ENCODE measurements around the gene SKOR2. TPM values are rescaled to one million over a fixed set of nuclear protein-coding genes. Genes with fewer than 3 reads are reported as not detected.

SKOR2 gene, protein sequence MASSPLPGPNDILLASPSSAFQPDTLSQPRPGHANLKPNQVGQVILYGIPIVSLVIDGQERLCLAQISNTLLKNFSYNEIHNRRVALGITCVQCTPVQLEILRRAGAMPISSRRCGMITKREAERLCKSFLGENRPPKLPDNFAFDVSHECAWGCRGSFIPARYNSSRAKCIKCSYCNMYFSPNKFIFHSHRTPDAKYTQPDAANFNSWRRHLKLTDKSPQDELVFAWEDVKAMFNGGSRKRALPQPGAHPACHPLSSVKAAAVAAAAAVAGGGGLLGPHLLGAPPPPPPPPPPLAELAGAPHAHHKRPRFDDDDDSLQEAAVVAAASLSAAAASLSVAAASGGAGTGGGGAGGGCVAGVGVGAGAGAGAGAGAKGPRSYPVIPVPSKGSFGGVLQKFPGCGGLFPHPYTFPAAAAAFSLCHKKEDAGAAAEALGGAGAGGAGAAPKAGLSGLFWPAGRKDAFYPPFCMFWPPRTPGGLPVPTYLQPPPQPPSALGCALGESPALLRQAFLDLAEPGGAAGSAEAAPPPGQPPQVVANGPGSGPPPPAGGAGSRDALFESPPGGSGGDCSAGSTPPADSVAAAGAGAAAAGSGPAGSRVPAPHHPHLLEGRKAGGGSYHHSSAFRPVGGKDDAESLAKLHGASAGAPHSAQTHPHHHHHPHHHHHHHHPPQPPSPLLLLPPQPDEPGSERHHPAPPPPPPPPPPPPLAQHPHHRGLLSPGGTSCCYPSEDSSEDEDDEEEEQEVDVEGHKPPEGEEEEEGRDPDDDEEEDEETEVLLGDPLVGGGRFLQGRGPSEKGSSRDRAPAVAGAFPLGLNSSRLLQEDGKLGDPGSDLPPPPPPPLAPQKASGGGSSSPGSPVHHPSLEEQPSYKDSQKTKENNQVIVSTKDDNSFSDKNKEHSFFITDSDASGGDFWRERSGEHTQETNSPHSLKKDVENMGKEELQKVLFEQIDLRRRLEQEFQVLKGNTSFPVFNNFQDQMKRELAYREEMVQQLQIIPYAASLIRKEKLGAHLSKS
- not detected for total RNA-seq
- long read RNA-seq, result 0 reads

DNA sequence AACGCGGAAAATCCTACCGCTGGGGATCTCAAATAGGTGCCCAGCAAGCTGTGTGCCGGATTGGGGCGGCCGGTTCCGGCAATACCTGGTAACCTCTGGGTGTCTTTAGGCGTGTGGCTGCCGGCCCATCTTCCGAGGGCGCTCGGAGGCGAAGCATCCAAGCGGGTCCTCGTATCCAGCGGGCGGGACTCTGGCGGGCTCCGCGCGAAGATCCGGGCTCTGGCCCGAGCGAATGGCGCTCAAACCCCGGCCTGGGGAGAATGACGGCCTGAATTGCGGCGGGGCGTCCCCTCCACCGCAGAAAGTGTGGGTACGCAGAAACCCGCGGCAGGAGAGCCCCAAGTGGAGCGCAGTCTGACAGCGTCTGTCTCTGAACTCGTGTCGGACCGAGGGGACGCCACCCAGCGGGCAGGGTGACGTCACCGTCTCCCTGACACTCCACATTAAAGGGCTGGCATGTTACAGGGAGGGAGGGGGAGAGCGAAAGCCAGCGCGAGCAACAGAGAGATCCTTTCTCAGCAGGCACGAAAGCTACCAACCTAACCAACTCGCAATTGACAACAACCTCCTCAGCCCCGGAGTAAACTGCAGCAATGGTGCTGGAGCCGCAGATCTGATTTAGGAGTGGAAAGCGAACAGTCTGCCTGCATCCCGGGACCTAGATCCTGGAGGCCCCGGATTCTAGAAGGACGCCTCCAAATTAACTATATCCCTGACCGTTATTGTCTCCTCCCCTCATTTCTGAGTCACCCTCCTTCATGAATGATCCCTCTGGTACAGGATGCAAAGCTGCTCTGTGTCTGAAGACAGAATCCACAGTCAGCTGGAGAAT is at the start of gene SKOR2:
SKOR2 (minus strand) TSS at position 372 of the 832 bp plus-strand sequence. CDS start 2,477 bp downstream, outside the sequence.
- ATAC-seq, result no peak
- intact Hi-C loops (cut with DNase I), result no loop called here
- no peak for DNase-seq (ENCODE audit: missing footprints)

GRCh38 chr18:47296462-47296861 is 45.0 kb upstream of the SKOR2 start:
- ATAC-seq (no peak), DNase-seq (ENCODE audit: missing footprints) (no peak)
- intact Hi-C loops (cut with DNase I), result no loop called here

GRCh38 chr18:47294801-47295200 is 43.3 kb upstream of the SKOR2 start:
- no peak for ATAC-seq

DNA sequence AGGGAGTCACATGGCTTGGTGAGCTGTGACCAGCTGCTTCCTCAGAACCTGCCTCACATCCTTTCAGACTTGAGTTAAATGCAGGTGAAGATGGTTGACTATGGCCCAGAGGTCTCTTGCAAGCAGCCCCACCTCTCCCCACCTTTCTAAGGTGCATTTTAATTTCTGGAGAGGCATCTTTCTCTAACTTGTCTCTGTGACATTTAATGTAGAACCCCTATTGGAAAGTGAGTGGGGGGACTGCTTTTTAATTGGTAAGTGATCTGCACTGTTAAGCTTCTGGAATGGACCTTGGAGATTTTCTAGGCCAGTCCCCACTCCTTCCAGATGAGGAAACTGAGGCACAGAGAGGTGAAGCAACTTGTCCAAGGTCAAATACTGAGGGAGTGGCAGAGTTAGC is 37.3 kb upstream of the SKOR2 start:
- intact Hi-C loops (cut with DNase I), result no loop called here
- ATAC-seq, result no peak

More at GRCh38 chr18:47294801-47295200, 43.3 kb upstream of the SKOR2 start:
- intact Hi-C loops (cut with DNase I), result no loop called here
- no peak for DNase-seq (ENCODE audit: missing footprints)

GRCh38 chr18:47287911-47288585 is 36.6 kb upstream of the SKOR2 start:
- ATAC-seq (no peak), DNase-seq (ENCODE audit: missing footprints) (no peak)
- intact Hi-C loops (cut with DNase I), result no loop called here

More for the DNA sequence above, 37.3 kb upstream of the SKOR2 start:
- no peak for DNase-seq (ENCODE audit: missing footprints)

DNA sequence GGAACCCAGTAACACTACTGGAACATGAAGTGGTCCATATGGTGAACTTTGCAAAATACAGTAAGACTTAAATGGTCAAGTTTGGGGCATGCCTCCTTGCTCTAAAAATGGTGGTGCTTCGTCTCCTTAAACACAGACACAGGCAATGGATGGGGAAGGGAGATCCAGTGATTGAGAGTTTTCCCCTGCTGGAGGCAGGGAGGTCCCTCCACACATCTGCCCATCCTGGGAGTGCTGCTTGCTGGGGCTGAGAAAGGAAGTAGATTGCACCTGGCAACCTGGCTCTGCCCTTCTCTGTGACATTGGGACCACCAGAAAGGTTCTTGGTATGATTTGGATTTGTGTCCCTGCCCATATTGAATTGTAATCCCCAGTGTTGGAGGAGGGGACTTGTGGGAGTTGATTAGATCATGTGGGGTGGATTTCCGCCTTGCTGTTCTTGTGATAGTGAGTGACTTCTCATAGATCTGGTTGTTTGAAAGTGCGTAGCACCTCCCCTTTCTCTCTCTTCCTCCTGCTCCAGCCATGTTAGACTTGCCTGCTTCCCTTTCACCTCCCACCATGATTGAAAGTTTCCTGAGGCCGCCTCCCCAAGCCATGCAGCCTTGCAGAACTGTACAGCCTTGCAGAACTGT is 35.4 kb upstream of the SKOR2 start:
- intact Hi-C loops (cut with DNase I), result no loop called here
- ATAC-seq, result no peak
- no peak for DNase-seq (ENCODE audit: missing footprints)

- DNase-seq (ENCODE audit: missing footprints) (no peak), ATAC-seq (no peak)
- intact Hi-C loops (cut with DNase I), result no loop called here
These were observed 34.0 kb upstream of the SKOR2 start for GRCh38 chr18:47285456-47285855.

DNA sequence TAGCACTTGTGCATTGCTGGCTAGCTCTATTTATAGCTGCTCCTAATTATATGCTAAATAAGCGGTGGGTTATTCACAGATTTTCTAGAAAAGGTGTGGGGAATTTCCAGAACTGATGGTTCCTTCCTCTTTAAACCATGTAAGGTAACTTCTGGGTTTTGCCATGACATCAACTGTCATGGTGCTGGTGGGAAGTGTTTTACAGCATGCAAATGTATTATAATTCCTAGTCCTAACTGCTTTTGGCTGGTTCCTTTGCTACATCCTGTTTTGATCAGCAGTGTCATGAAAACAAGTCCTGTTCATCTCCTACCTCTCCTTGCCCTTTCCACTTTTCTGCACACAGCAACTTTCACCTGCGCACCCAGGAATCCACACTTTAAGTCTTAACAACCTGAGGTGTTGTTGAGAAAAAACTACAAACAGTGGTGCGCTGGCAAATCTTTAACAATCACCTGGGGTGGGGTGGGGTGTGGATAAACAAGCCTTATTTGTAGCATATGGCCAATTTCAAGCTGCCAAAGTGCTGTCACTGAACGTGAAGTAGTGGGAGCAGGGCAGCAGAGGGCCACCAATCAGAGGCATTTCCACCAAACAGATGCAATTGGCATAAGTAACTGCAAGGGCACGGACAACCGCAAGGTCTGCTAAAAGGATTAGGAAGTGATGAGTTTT is 33.4 kb upstream of the SKOR2 start:
- ATAC-seq (no peak), DNase-seq (ENCODE audit: missing footprints) (no peak)
- intact Hi-C loops (cut with DNase I), result no loop called here

DNA sequence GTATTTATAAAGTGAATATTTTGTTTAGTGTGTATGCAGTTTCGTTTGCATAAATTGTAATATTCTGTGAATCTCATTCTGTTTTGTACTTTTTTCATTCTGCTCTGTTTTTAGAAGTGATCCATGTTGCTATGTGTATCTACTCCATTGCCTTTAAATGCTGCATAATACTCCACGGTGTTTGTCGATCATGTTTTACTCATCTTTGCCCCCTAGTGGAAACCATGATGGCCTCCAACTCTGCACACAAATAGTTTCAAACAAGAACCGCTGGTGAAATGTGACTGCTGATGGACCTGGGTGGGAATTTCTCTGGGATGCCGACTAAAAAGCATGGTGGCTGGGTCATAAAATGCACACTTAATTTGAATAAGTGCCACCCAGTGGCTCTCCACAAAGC is 32.0 kb upstream of the SKOR2 start:
- DNase-seq (ENCODE audit: missing footprints), result no peak
- intact Hi-C loops (cut with DNase I), result no loop called here
- no peak for ATAC-seq

GRCh38 chr18:47280121-47280520 is 28.7 kb upstream of the SKOR2 start:
- ATAC-seq (no peak), DNase-seq (ENCODE audit: missing footprints) (no peak)
- intact Hi-C loops (cut with DNase I), result no loop called here

DNA sequence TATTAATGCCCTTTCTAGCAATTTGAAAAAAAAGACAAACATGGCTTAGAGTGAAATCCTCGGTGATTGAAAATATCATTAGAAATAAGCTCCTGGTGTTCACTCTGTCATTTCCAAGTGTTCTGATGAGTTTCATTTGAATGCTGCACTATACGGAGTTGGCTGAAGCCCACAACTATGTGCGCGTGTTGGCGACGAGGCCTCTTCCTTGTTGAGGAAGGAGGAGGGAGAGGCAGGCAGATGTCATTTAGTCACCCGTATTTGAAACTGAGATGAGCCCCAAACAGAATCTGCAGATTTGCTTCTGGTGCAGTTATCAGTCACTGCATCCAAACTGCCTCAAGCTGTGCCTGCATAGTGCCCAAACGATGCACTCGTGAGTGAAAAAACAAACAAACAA is 23.5 kb upstream of the SKOR2 start:
- intact Hi-C loops (cut with DNase I), result no loop called here
- no peak for ATAC-seq
- no peak for DNase-seq (ENCODE audit: missing footprints)

- intact Hi-C loops (cut with DNase I), result no loop called here
- ATAC-seq (no peak), DNase-seq (ENCODE audit: missing footprints) (no peak)
These were observed 13.7 kb upstream of the SKOR2 start for GRCh38 chr18:47265197-47265596.

DNA sequence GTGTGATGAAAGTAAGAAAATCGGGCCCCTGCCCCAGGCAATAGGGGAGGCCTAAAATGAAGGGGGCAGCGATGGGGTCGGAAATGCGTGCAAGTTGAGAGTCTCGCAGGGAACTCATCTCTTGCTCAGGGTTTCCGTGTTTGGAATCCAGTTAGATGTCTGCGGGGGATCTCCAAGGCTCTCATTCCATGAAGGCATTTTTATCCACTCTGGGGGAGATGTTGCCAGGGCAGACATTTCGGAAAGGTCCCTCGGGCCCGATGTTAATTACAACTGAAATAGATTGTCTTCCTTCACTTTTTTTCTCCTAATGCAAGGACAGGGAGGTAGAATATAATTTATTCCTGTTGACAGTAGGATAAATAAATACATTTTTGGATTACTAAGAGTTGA is 12.8 kb upstream of the SKOR2 start:
- intact Hi-C loops (cut with DNase I), result no loop called here
- no peak for ATAC-seq

DNA sequence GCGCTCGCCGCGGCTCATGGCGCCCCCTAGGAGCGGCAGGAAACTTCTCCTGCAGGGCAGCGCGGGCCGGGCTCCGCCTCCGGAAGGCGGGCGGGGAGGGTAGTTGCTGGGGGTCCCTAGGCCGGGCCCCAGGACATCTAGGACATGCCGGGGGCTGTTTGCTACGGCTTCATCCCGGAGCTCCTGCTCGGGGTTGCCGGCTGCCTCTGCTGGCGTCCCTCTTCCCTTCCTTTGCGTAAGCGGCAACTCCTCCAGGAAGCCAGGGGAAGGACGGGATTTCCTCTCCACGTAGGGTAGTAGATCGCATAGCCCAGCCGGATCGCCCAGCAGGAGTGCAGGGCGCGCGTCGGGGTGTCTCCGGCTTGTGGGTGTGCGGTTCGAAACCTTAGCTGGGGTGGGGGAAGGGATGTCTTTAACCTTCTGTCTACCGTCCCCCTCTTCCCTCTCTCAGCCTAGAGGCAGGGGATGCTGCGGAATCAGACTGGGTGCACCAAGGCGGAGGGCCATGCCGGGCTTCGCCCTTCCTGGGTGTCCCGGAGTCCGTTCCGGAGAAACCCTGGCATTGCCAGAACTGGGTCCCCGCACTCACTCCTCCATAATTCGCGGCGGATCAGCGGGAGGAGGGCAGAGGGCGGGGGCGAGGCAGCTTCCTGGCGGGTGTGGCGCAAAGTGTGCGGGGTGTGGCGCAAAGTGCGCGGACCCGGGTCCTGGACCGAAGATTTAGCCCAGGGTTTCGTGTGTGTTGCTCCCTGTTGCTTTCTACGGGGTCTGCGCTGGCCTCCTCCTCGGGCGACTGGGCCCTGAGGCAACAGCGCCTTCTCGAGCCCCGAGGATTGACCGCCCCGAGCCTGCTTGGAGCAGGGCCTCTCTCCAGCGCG is 12.2 kb upstream of the SKOR2 start:
- no peak for ATAC-seq
- DNase-seq (ENCODE audit: missing footprints), result no peak
- intact Hi-C loops (cut with DNase I), result no loop called here

More for the DNA sequence above, 12.8 kb upstream of the SKOR2 start:
- no peak for DNase-seq (ENCODE audit: missing footprints)

GRCh38 chr18:47263150-47263429 is 11.6 kb upstream of the SKOR2 start:
- intact Hi-C loops (cut with DNase I), result no loop called here
- DNase-seq (ENCODE audit: missing footprints) (no peak), ATAC-seq (no peak)

- DNase-seq (ENCODE audit: missing footprints) (no peak), ATAC-seq (no peak)
- intact Hi-C loops (cut with DNase I), result no loop called here
These were observed 11.1 kb upstream of the SKOR2 start for GRCh38 chr18:47262301-47263149.

All from Right ventricle myocardium inferior (tissue), 1 donor.